Ovary (tissue), 9 donors: Measurements from ENCODE around the gene ZNF592. TPM values are rescaled to one million over a fixed set of nuclear protein-coding genes. Genes with fewer than 3 reads are reported as not detected.

ENCODE experiments used
- DNase-seq, 5 donors: peaks; one replicate each; pipeline ENCODE4 v3.0.0-alpha.2; 2019 to 2020
- H3K27ac ChIP-seq, 2 donors: fragments of 200-600 bp; one replicate each; pipeline versions ENCODE4 v1.5.1 to v1.8.0; 2019 to 2022
- H3K27me3 ChIP-seq: fragments of 200-600 bp; one replicate; pipeline ENCODE4 v1.8.0; 2022
- H3K36me3 ChIP-seq: fragments of 200-600 bp; sonication (generic); one replicate; pipeline ENCODE4 v1.5.1; 2019
- H3K4me1 ChIP-seq: one replicate; pipeline ENCODE4 v1.8.1; 2013; ENCODE audit warnings: mild to moderate bottlenecking, moderate library complexity; ENCODE audit not compliant: insufficient read depth
- H3K4me3 ChIP-seq: fragments of 200-600 bp; sonication (generic); one replicate; pipeline ENCODE4 v1.5.1; 2017
- H3K9me3 ChIP-seq, 2 donors: fragments of 200-600 bp in 1 of 2; sonication (generic) in 1 of 2; one replicate each; pipeline versions ENCODE4 v1.5.1 to v1.8.1; 2013 to 2019; ENCODE audit warnings: mild to moderate bottlenecking in 1 of 2, moderate library complexity in 1 of 2
- EP300 ChIP-seq: sonication (generic); formaldehyde crosslinking; IDR thresholded peaks from one replicate; pipeline ENCODE4 v1.6.1; 2017; ENCODE audit warnings: antibody characterized with exemption
- POLR2A ChIP-seq: fragments of 450-650 bp; IDR thresholded peaks from one replicate; pipeline ENCODE4 v1.6.1; 2017; ENCODE audit warnings: antibody characterized with exemption, mild to moderate bottlenecking, moderate library complexity
- WGBS, 3 donors: extraction: QIAGEN DNeasy Blood & Tissue Kit in 1 of 3; methylation state at CpG; one replicate each; pipeline versions ENCODE4 v1.1.5 to v1.1.7; 2013 to 2017; 5-methylcytosine and 5-hydroxymethylcytosine counted together
- intact Hi-C, 4 donors: fragments of 100-400 bp; cut with DNase I; formaldehyde crosslinking; loops; one replicate each; pipeline versions ENCODE4 v1.11.0 to v1.15.1; 2022 to 2023
- polyA plus RNA-seq, 2 donors: library from polyadenylated mRNA; stranded (reverse); fragments of 200-250 nt in 1 of 2; fragments of 350-450 nt in 1 of 2; fragmentation: Illumina TruSeq in 1 of 2; extraction: RNeasy Lipid Tissue Mini Kit (QIAGEN cat#74804) in 1 of 2; gene quantifications; one replicate each; pipeline ENCODE4 v1.2.3, GENCODE V29; 2013 to 2014
- total RNA-seq, 7 donors: library from RNA; depleted of rRNA in 2 of 7; stranded (reverse); fragments of >200 nt in 2 of 7; fragmentation: NEBNext Ultra II Directional in 3 of 7; extraction: Animal tissue kit (Norgen Biotek cat#: 25700) in 3 of 7; gene quantifications; one replicate each; pipeline versions ENCODE4 v1.1.0 to v1.2.4, GENCODE V29; 2016 to 2023
- TF ChIP-seq, protein P1 (sequence below), 3 donors: fragments of 450-650 bp in 2 of 3; fragments of 200-600 bp in 1 of 3; IDR thresholded peaks; one replicate each; pipeline versions ENCODE4 v1.5.1 to v1.8.0; 2016 to 2022; ENCODE audit warnings: antibody characterized with exemption in 3 of 3, mild to moderate bottlenecking in 1 of 3
- donor health status: DM: no; HTN: no; CAD: no; lungs with moderate emphysema.
- donor health status: DM: no; HTN: no; CAD: no.
- donor health status: Bipolar disorder and iron deficiency.
- donor health status: DM: yes; HTN: yes; CAD: no.
- donor health status: DM: no; HTN: no; CAD: no.
- donor health status: DM: yes; HTN: yes; CAD: no.

The ZNF592 gene
- total and polyA plus RNA-seq, 9 donors: 10.9 to 37.3 (median 23.7) TPM

DNA sequence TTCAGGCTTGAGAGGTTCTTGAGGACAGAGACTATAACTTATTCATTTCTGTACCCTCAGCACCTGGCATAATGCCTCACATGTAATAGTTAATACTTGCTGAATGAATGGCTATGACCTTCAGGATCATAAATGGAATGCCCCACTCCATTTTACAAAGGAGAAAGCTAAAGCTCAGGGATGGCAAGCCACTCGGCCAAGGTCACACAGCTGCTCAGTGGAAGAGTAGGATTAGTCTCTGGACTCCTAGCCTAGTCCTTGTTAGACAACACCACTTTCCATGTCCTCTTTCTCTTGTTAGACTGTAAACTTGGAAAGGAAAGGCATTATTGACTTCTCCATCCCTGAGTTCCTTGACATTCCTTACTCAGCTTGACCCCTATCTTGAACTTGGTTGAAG lies 65.5 kb downstream of the ZNF592 start:
- H3K4me3 ChIP-seq: no peak overlapping the region
- H3K9me3 ChIP-seq: no peaks in the 10 kb centered on the region
- WGBS, 3 donors: 55 to 81% (median 68%) methylated on average over 1 of the region's 1 CpG
- intact Hi-C loops: loop anchor here in 2 of 4 donors (10.0 kb wide), 2 partner anchors 59 to 69 kb away; partner anchors contain the start of gene ZNF592 (in 1 of the 2)
- H3K36me3 ChIP-seq: no peaks in the 10 kb centered on the region
- DNase-seq: no peak
- no peaks in the 10 kb centered on the region for H3K27me3 ChIP-seq
- H3K4me1 ChIP-seq: peaks cover 5% of the 10 kb centered on the region
- TF ChIP-seq POLR2A: no peak
- TF ChIP-seq EP300: no peak
- TF ChIP-seq, protein P1, sequence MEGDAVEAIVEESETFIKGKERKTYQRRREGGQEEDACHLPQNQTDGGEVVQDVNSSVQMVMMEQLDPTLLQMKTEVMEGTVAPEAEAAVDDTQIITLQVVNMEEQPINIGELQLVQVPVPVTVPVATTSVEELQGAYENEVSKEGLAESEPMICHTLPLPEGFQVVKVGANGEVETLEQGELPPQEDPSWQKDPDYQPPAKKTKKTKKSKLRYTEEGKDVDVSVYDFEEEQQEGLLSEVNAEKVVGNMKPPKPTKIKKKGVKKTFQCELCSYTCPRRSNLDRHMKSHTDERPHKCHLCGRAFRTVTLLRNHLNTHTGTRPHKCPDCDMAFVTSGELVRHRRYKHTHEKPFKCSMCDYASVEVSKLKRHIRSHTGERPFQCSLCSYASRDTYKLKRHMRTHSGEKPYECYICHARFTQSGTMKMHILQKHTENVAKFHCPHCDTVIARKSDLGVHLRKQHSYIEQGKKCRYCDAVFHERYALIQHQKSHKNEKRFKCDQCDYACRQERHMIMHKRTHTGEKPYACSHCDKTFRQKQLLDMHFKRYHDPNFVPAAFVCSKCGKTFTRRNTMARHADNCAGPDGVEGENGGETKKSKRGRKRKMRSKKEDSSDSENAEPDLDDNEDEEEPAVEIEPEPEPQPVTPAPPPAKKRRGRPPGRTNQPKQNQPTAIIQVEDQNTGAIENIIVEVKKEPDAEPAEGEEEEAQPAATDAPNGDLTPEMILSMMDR (IDR thresholded peaks at IDR 0.05): no peak
- H3K27ac ChIP-seq: no peak overlapping the region

DNA sequence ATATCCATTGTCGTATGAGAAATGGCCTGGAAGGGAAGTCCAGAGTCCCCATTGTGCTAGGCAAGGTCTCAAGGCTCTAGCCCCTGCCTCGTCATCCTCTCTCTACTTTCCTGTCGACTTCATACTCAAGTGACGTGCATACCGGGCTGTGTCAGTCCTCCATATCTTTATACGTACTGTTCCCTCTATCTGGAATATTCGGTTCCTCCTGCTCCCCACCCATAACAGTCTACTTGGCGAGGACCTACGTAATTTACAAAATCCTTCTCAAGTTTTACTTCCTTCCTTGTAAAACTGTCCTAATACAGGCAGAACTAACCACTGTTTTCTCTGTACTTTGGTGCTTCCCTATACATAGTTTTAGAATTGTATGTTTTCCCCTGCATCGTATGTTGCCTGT lies 66.5 kb downstream of the ZNF592 start:
- no peak overlapping the region for H3K4me3 ChIP-seq
- 85 to 89% (median 86%) methylated on average over 10 of the region's 10 CpGs for WGBS, 3 donors
- no peaks in the 10 kb centered on the region for H3K9me3 ChIP-seq
- no peak overlapping the region for H3K27ac ChIP-seq
- no peaks in the 10 kb centered on the region for H3K36me3 ChIP-seq
- H3K27me3 ChIP-seq: no peaks in the 10 kb centered on the region
- H3K4me1 ChIP-seq: peaks cover 9% of the 10 kb centered on the region
- TF ChIP-seq EP300: no peak
- TF ChIP-seq, protein P1 (IDR thresholded peaks at IDR 0.05): no peak
- no peak for TF ChIP-seq POLR2A
- no peak for DNase-seq
- intact Hi-C loops: loop anchor here in 2 of 4 donors (10.0 kb wide), 2 partner anchors 60 to 70 kb away; partner anchors contain the start of gene ZNF592 (in 1 of the 2)

DNA sequence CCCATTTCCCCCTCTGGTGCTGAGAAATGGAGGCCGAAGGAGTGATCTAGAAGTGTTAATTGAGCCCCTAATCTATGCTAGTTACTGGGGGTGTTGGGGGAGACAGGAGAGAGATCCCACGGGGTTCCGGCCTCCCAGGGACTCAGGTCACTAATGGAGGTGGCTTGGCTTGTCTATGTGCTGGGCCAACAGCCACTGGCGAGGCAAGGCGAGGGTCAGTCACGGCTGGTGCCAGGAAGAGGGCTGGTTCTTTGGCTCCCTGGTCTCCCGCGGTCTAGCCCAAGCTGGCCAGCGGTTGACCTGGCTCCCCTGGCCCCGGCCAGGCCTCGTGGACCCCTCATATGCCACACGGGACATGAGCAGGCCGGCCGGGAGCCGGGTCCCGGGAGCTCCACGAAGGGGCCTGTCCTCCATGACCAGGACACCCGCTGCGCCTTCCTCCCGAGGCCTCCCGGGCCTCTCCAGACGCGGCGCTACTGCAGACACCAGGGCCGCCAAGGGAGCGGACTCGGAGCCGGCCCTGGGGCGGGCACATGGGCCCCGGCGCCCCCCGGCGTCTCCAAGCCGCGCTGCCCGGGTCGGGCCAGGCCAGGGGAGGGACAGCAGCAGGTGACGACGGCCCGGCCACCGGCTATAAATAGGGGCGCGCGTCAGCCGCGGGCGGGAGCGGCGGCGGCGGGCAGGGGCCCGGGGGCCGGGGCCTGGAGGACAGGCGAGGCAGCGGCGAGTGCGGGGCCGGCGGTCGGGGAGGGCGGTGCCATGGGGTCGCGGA lies 68.5 kb downstream of the ZNF592 start, which contains the start of gene ALPK3:
TSS of gene ALPK3 (plus strand) at position 663 of the 772 bp plus-strand sequence. CDS start at position 760, 97 bp downstream.
- TF ChIP-seq, protein P1 (IDR thresholded peaks at IDR 0.05): no peak
- no peak for TF ChIP-seq EP300
- no peak for TF ChIP-seq POLR2A
- Histone ChIP-seq H3K9me3 (no peaks in the 10 kb centered on the region), H3K4me3 (no peak within 1 kb of the TSS), H3K36me3 (no peaks in the 10 kb centered on the region), H3K27ac (no peak within 1 kb of the TSS), H3K27me3 (no peaks in the 10 kb centered on the region), H3K4me1 (peaks cover 11% of the 10 kb centered on the region)
- intact Hi-C loops: loop anchor here in 2 of 4 donors (10.0 kb wide), 2 partner anchors 62 to 72 kb away; partner anchors contain the start of gene ZNF592 (in 1 of the 2)
- no peak for DNase-seq
- WGBS, 3 donors: 50 to 61% (median 57%) methylated on average over 27 to 63 of the region's 63 CpGs

DNA sequence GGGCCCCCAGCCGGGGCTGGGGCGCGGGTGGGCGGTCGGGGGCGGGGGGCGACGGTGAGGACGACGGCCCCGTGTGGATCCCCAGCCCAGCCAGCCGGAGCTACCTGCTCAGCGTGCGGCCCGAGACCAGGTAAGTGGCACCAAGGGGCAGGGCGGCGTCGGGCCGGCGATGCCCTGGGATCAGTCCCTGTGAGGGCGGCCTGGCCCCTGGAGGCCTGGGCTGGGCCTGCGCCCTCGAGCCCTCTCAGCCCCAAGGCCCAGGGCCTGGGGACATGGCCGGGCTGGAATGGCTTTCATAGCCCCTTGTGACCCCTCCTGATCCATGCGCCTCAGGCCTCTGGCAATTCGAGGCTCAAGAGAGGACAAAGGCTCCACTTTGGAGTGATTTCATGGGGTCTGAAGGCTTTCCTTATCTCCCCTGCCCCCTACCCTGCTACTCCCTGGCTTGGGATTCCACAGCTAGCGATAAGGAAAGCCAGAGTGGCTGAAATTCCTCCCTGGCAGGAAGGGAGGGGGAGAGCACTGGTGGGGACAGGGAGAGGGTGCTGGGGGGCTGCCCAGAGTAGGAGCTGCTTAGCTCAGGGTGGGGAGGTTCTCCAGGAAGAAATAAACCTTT lies 69.2 kb downstream of the ZNF592 start:
- no peak for DNase-seq
- intact Hi-C loops: loop anchor here in 2 of 4 donors (10.0 kb wide), 2 partner anchors 63 to 73 kb away; partner anchors contain the start of gene ZNF592 (in 1 of the 2)
- Histone ChIP-seq H3K27ac (no peak overlapping the region), H3K36me3 (no peaks in the 10 kb centered on the region), H3K27me3 (no peaks in the 10 kb centered on the region), H3K4me3 (no peak overlapping the region), H3K4me1 (peaks cover 11% of the 10 kb centered on the region), H3K9me3 (no peaks in the 10 kb centered on the region)
- TF ChIP-seq POLR2A (no peak), EP300 (no peak)
- TF ChIP-seq, protein P1 (IDR thresholded peaks at IDR 0.05): no peak
- 48 to 70% (median 60%) methylated on average over 18 to 27 of the region's 27 CpGs for WGBS, 3 donors
